ENCODE data around the gene B4GALT3. TPM values are rescaled to one million over a fixed set of nuclear protein-coding genes. Genes with fewer than 3 reads are reported as not detected.

Gene B4GALT3
- total and polyA plus RNA-seq, 4 experiments from 2014 or later: 55.9 to 71.5 (median 62.5) TPM

GRCh38 chr1:161153682-161154337, 23.5 kb downstream of the B4GALT3 start, which contains the start of gene UFC1:
TSS of gene UFC1 (plus strand) at chr1:161153978. CDS start at chr1:161153998, 20 bp downstream.
- ChIA-PET POLR2A (ENCODE audit: partially characterized antibody) (interaction anchor here (0.7 to 3.5 kb wide), 28 partner anchors 8 to 358 kb away, joined by 3 to 67 read pairs (median 4); partner anchors contain the start of genes ARHGAP30, B4GALT3, DEDD and F11R), CTCF (ENCODE audit: partially characterized antibody) (interaction anchor here (0.9 to 3.0 kb wide), 9 partner anchors 11 to 228 kb away, joined by 3 to 29 read pairs (median 3); partner anchors contain the start of genes APOA2, ARHGAP30, NDUFS2 and PPOX)
- DNase-seq: peak; percentile 87 to 93 (median 90)
- H3K9me3 Mint-ChIP-seq: no peaks in the 10 kb centered on the region
- peaks cover 22 to 45% (median 31%) of the 10 kb centered on the region in 4 donors for H3K4me1 Mint-ChIP-seq
- peaks cover 14 to 31% of the 10 kb centered on the region in 2 donors for H3K36me3 Mint-ChIP-seq
- Histone ChIP-seq H3K27me3 (ENCODE audit: insufficient read depth, low read length) (no peaks in the 10 kb centered on the region), H3K9me3 (ENCODE audit: control insufficient read depth in 1 of 2, low read length in 2 of 2) (no peaks in the 10 kb centered on the region), H3K4me3 (ENCODE audit: low read length in 2 of 2) (peak within 1 kb of the TSS; percentile 37 to 100), H3K27ac (ENCODE audit: low read depth, low read length) (peak within 1 kb of the TSS; percentile 99), H3K4me1 (ENCODE audit: insufficient read depth, low read length) (peaks cover 22% of the 10 kb centered on the region), H3K36me3 (ENCODE audit: insufficient read depth, low read length) (no peaks in the 10 kb centered on the region)
- H3K27ac Mint-ChIP-seq: peak within 1 kb of the TSS; percentile 99 to 100 (median 100)
- intact Hi-C loops (cut with micrococcal nuclease): loop anchor here (1.0 to 10.0 kb wide), 6 partner anchors 22 to 1059 kb away; partner anchors contain the start of genes ARHGAP30, DEDD, IGSF8 and NIT1
- no peaks in the 10 kb centered on the region for H3K27me3 Mint-ChIP-seq
- peak within 1 kb of the TSS; percentile 96 to 100 (median 99) for H3K4me3 Mint-ChIP-seq

- intact Hi-C loops (cut with micrococcal nuclease): loop anchor here (1.0 to 10.0 kb wide), 4 partner anchors 21 to 1058 kb away; partner anchors contain the start of genes DEDD, IGSF8 and USF1
- DNase-seq: no peak
- peaks cover 13 to 24% of the 10 kb centered on the region in 2 donors for H3K36me3 Mint-ChIP-seq
- POLR2A ChIA-PET (ENCODE audit: partially characterized antibody): interaction anchor here (0.7 to 3.5 kb wide), 28 partner anchors 9 to 357 kb away, joined by 3 to 67 read pairs (median 4); partner anchors contain the start of genes ARHGAP30, B4GALT3, DEDD and F11R
- peaks cover 19 to 39% (median 26%) of the 10 kb centered on the region in 4 donors for H3K4me1 Mint-ChIP-seq
- Histone ChIP-seq H3K4me3 (ENCODE audit: low read length in 2 of 2) (peak overlapping the region in 1 of 2 donors; percentile 100), H3K36me3 (ENCODE audit: insufficient read depth, low read length) (no peaks in the 10 kb centered on the region), H3K27me3 (ENCODE audit: insufficient read depth, low read length) (no peaks in the 10 kb centered on the region), H3K27ac (ENCODE audit: low read depth, low read length) (peak overlapping the region; percentile 99), H3K4me1 (ENCODE audit: insufficient read depth, low read length) (peaks cover 18% of the 10 kb centered on the region), H3K9me3 (ENCODE audit: control insufficient read depth in 1 of 2, low read length in 2 of 2) (no peaks in the 10 kb centered on the region)
- H3K27me3 Mint-ChIP-seq: no peaks in the 10 kb centered on the region
- peak overlapping the region; percentile 96 to 100 (median 99) for H3K4me3 Mint-ChIP-seq
- CTCF ChIA-PET (ENCODE audit: partially characterized antibody): interaction anchor here (0.9 to 3.0 kb wide), 9 partner anchors 12 to 229 kb away, joined by 3 to 29 read pairs (median 3); partner anchors contain the start of genes APOA2, ARHGAP30, NDUFS2 and PPOX
- peak overlapping the region; percentile 99 to 100 (median 100) for H3K27ac Mint-ChIP-seq
- no peaks in the 10 kb centered on the region for H3K9me3 Mint-ChIP-seq
These were observed 24.1 kb downstream of the B4GALT3 start for GRCh38 chr1:161153176-161153575.

- H3K27me3 Mint-ChIP-seq: no peaks in the 10 kb centered on the region
- intact Hi-C loops (cut with micrococcal nuclease): no loop called here
- CTCF ChIA-PET (ENCODE audit: partially characterized antibody): interaction anchor here (0.7 to 1.0 kb wide), 2 partner anchors 15 to 17 kb away, joined by 4 read pairs; no protein-coding TSS in a partner anchor
These were observed 31.5 kb downstream of the B4GALT3 start for GRCh38 chr1:161145832-161146231.

GRCh38 chr1:161140755-161141400, 36.4 kb downstream of the B4GALT3 start:
- Histone ChIP-seq H3K27ac (ENCODE audit: low read depth, low read length) (no peak overlapping the region), H3K36me3 (ENCODE audit: insufficient read depth, low read length) (no peaks in the 10 kb centered on the region), H3K4me1 (ENCODE audit: insufficient read depth, low read length) (no peaks in the 10 kb centered on the region), H3K27me3 (ENCODE audit: insufficient read depth, low read length) (no peaks in the 10 kb centered on the region), H3K4me3 (ENCODE audit: low read length in 2 of 2) (no peak overlapping the region), H3K9me3 (ENCODE audit: control insufficient read depth in 1 of 2, low read length in 2 of 2) (no peaks in the 10 kb centered on the region)
- intact Hi-C loops (cut with micrococcal nuclease): loop anchor here (1.0 kb wide), 1 partner anchor 144 kb away; no protein-coding TSS in a partner anchor
- Mint-ChIP-seq H3K36me3 (no peaks in the 10 kb centered on the region), H3K4me3 (no peak overlapping the region), H3K4me1 (peaks cover 0 to 3% (median under 1%) of the 10 kb centered on the region in 4 donors), H3K9me3 (no peaks in the 10 kb centered on the region), H3K27ac (no peak overlapping the region), H3K27me3 (no peaks in the 10 kb centered on the region)
- POLR2A ChIA-PET (ENCODE audit: partially characterized antibody): interaction anchor here (1.9 kb wide), 1 partner anchor 8 kb away, joined by 5 read pairs; the partner anchor contains the start of gene DEDD
- CTCF ChIA-PET (ENCODE audit: partially characterized antibody): interaction anchor here (0.6 to 7.9 kb wide), 18 partner anchors 8 to 306 kb away, joined by 3 to 68 read pairs (median 4); partner anchors contain the start of genes KLHDC9, NIT1, PFDN2 and PPOX
- no peak for DNase-seq

More at GRCh38 chr1:161145832-161146231, 31.5 kb downstream of the B4GALT3 start:
- POLR2A ChIA-PET (ENCODE audit: partially characterized antibody): interaction anchor here (0.6 kb wide), 1 partner anchor 9 kb away, joined by 3 read pairs; no protein-coding TSS in a partner anchor
- Histone ChIP-seq H3K9me3 (ENCODE audit: control insufficient read depth in 1 of 2, low read length in 2 of 2) (no peaks in the 10 kb centered on the region), H3K36me3 (ENCODE audit: insufficient read depth, low read length) (no peaks in the 10 kb centered on the region), H3K4me3 (ENCODE audit: low read length in 2 of 2) (no peak overlapping the region), H3K4me1 (ENCODE audit: insufficient read depth, low read length) (no peaks in the 10 kb centered on the region), H3K27me3 (ENCODE audit: insufficient read depth, low read length) (no peaks in the 10 kb centered on the region), H3K27ac (ENCODE audit: low read depth, low read length) (no peak overlapping the region)
- no peaks in the 10 kb centered on the region for H3K9me3 Mint-ChIP-seq
- DNase-seq: no peak
- no peaks in the 10 kb centered on the region for H3K36me3 Mint-ChIP-seq
- no peak overlapping the region for H3K27ac Mint-ChIP-seq
- H3K4me3 Mint-ChIP-seq: no peak overlapping the region
- no peaks in the 10 kb centered on the region for H3K4me1 Mint-ChIP-seq

GRCh38 chr1:161139766-161140165, 37.5 kb downstream of the B4GALT3 start:
- Mint-ChIP-seq H3K27ac (no peak overlapping the region), H3K9me3 (no peaks in the 10 kb centered on the region), H3K4me3 (no peak overlapping the region), H3K4me1 (peaks cover 0 to 4% (median 2%) of the 10 kb centered on the region in 4 donors), H3K27me3 (no peaks in the 10 kb centered on the region), H3K36me3 (no peaks in the 10 kb centered on the region)
- peak; percentile 41 to 54 (median 51) for DNase-seq
- no peak overlapping the region for H3K4me3 ChIP-seq (ENCODE audit: low read length in 2 of 2)
- H3K4me1 ChIP-seq (ENCODE audit: insufficient read depth, low read length): no peaks in the 10 kb centered on the region
- intact Hi-C loops (cut with micrococcal nuclease): loop anchor here (1.0 to 5.0 kb wide), 2 partner anchors 97 to 142 kb away; no protein-coding TSS in a partner anchor
- H3K36me3 ChIP-seq (ENCODE audit: insufficient read depth, low read length): no peaks in the 10 kb centered on the region
- no peak overlapping the region for H3K27ac ChIP-seq (ENCODE audit: low read depth, low read length)
- POLR2A ChIA-PET (ENCODE audit: partially characterized antibody): interaction anchor here (0.9 to 1.9 kb wide), 2 partner anchors 7 to 70 kb away, joined by 3 to 5 read pairs; partner anchors contain the start of genes ARHGAP30 and DEDD
- no peaks in the 10 kb centered on the region for H3K27me3 ChIP-seq (ENCODE audit: insufficient read depth, low read length)
- CTCF ChIA-PET (ENCODE audit: partially characterized antibody): interaction anchor here (1.3 to 7.9 kb wide), 10 partner anchors 9 to 188 kb away, joined by 4 to 68 read pairs (median 7); partner anchors contain the start of genes KLHDC9, NIT1, PFDN2 and PPOX
- H3K9me3 ChIP-seq (ENCODE audit: control insufficient read depth in 1 of 2, low read length in 2 of 2): no peaks in the 10 kb centered on the region

- Histone ChIP-seq H3K4me1 (ENCODE audit: insufficient read depth, low read length) (peaks cover 5% of the 10 kb centered on the region), H3K27ac (ENCODE audit: low read depth, low read length) (no peak overlapping the region), H3K9me3 (ENCODE audit: control insufficient read depth in 1 of 2, low read length in 2 of 2) (no peaks in the 10 kb centered on the region), H3K27me3 (ENCODE audit: insufficient read depth, low read length) (no peaks in the 10 kb centered on the region), H3K36me3 (ENCODE audit: insufficient read depth, low read length) (no peaks in the 10 kb centered on the region), H3K4me3 (ENCODE audit: low read length in 2 of 2) (no peak overlapping the region)
- intact Hi-C loops (cut with micrococcal nuclease): loop anchor here (5.0 kb wide), 1 partner anchor 96 kb away; no protein-coding TSS in a partner anchor
- H3K4me1 Mint-ChIP-seq: peaks cover 0 to 4% (median 2%) of the 10 kb centered on the region in 4 donors
- no peaks in the 10 kb centered on the region for H3K36me3 Mint-ChIP-seq
- no peaks in the 10 kb centered on the region for H3K27me3 Mint-ChIP-seq
- H3K27ac Mint-ChIP-seq: peak overlapping the region in 4 of 7 donors; percentile 18 to 73 (median 50)
- no peaks in the 10 kb centered on the region for H3K9me3 Mint-ChIP-seq
- ChIA-PET CTCF (ENCODE audit: partially characterized antibody) (interaction anchor here (0.9 to 7.9 kb wide), 13 partner anchors 9 to 187 kb away, joined by 3 to 68 read pairs (median 4); partner anchors contain the start of genes ARHGAP30, KLHDC9 and TOMM40L), POLR2A (ENCODE audit: partially characterized antibody) (interaction anchor here (0.8 to 2.1 kb wide), 2 partner anchors 15 kb away, joined by 3 to 9 read pairs; partner anchors contain the start of gene UFC1)
- no peak for DNase-seq
- H3K4me3 Mint-ChIP-seq: no peak overlapping the region
These were observed 38.9 kb downstream of the B4GALT3 start for GRCh38 chr1:161138431-161138830.

Data from CD4-positive, alpha-beta memory T cell (primary cell).